ENCODE data around the gene ECHDC3. TPM values are rescaled to one million over a fixed set of nuclear protein-coding genes. Genes with fewer than 3 reads are reported as not detected.

The ECHDC3 gene
- total RNA-seq, 2 experiments from 2014 or later, result not detected

DNA sequence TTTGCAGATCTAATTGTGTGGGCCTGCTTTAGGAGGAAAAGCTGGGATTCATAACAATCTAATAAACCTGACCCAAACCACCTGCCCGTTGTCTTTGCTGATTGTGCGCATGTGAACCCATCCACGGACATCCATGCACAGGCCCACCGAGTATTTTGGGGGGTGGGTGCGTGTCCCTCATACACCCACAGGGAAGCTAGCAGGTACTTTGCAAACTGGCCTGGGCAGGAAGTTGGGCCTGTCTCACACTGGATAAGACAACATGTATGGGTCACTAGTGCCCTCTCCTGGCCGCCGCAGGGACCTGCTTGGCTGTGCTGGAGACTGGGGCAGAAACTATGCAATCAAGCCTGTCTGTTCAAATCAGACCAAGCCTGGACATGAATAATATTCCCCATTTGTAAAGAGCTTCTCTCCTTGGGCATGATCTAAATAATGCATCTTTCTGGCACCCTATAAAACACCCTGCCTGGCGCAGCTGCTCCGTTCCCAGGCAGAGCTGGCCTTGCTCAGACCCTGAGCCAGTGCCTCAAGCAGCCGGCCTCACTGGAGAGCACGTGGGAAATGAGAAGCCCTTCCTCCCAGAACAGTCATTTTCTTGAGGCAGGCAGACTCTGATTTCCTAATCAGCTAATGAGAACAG is 15.8 kb downstream of the ECHDC3 start:
- H3K9me3 ChIP-seq (ENCODE audit: low read length), result no peaks in the 10 kb centered on the region
- no peak overlapping the region for H3K4me2 ChIP-seq (ENCODE audit: low read length)
- H2AFZ ChIP-seq (ENCODE audit: low read length), result peak overlapping the region; percentile 82; the same call in 1 of the 2 replicates
- no peak overlapping the region for H3K27ac ChIP-seq (ENCODE audit: low read depth, low read length, poor library complexity, severe bottlenecking)
- peak; percentile 89 for DNase-seq (ENCODE audit: low spot score)
- TF ChIP-seq, protein P1, sequence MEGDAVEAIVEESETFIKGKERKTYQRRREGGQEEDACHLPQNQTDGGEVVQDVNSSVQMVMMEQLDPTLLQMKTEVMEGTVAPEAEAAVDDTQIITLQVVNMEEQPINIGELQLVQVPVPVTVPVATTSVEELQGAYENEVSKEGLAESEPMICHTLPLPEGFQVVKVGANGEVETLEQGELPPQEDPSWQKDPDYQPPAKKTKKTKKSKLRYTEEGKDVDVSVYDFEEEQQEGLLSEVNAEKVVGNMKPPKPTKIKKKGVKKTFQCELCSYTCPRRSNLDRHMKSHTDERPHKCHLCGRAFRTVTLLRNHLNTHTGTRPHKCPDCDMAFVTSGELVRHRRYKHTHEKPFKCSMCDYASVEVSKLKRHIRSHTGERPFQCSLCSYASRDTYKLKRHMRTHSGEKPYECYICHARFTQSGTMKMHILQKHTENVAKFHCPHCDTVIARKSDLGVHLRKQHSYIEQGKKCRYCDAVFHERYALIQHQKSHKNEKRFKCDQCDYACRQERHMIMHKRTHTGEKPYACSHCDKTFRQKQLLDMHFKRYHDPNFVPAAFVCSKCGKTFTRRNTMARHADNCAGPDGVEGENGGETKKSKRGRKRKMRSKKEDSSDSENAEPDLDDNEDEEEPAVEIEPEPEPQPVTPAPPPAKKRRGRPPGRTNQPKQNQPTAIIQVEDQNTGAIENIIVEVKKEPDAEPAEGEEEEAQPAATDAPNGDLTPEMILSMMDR (conservative IDR thresholded peaks at IDR 0.05; ENCODE audit: low read length), result peak; percentile 98
- TF ChIP-seq EZH2phosphoT487 (IDR thresholded peaks at IDR 0.05; ENCODE audit: borderline replicate concordance, low read depth, low read length), result no peak
- H3K9me2 ChIP-seq (ENCODE audit: insufficient read depth, low read length), result no peaks in the 10 kb centered on the region
- no peaks in the 10 kb centered on the region for H4K20me1 ChIP-seq (ENCODE audit: insufficient read depth, low read length)
- H3K4me1 ChIP-seq (ENCODE audit: insufficient read depth, low read length, poor library complexity, severe bottlenecking), result peaks cover 6% of the 10 kb centered on the region
- BruUV-seq (replicated peaks), result no TSS peak
- H3K79me2 ChIP-seq (ENCODE audit: insufficient read depth, low read depth, low read length), result no peaks in the 10 kb centered on the region
- no peak overlapping the region for H3K4me3 ChIP-seq (ENCODE audit: low read depth, low read length, poor library complexity, severe bottlenecking)
- ChIA-PET POLR2A (interaction anchor here (0.6 to 1.3 kb wide), 5 partner anchors 59 to 535 kb away, joined by 3 to 4 read pairs (median 3); no protein-coding TSS in a partner anchor), CTCF (ENCODE audit: unreplicated experiment) (interaction anchor here (0.5 to 1.6 kb wide), 4 partner anchors 240 to 546 kb away, joined by 3 to 7 read pairs (median 4); no protein-coding TSS in a partner anchor)
- intact Hi-C loops (cut with micrococcal nuclease; ENCODE audit: unreplicated experiment), result loop anchor here (1.0 to 2.0 kb wide), 4 partner anchors 243 to 333 kb away; no protein-coding TSS in a partner anchor
- no peaks in the 10 kb centered on the region for H3K36me3 ChIP-seq (ENCODE audit: insufficient read depth, low read length)

DNA sequence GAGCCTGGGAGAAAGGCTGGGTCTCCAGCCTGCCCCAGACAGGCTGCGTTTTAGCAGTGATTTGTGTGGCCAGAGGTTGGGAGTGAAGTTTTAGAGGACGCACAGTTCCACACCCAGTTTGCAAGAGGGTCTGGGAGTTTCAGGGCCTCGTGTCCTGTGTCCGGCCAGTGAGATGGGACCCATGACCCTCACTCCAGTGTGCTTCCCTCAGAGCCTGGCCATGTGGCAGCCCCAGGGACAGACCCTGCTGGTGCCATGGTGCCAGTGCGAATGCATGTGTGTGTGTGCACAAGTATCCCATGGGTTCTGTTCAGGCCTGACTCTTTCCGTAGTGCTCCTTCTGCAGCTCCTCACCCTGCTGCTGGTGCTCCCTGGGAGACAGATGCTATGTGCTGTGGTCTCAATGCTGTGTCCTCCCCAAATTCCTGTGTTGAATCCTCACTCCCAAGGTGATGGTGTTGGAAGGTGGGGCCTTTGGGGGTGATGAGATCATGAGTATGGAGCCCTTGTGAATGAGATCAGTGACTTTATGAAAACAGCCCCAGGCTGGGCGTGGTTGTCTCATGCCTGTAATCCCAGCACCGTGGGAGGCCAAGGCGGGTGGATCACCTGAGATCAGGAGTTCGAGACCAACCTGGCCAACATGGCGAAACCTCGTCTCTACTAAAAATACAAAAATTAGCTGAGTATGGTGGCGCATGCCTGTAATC is 16.5 kb downstream of the ECHDC3 start:
- no peak for TF ChIP-seq EZH2phosphoT487 (IDR thresholded peaks at IDR 0.05; ENCODE audit: borderline replicate concordance, low read depth, low read length)
- TF ChIP-seq, protein P1 (conservative IDR thresholded peaks at IDR 0.05; ENCODE audit: low read length), result no peak
- BruUV-seq (replicated peaks), result no TSS peak
- POLR2A ChIA-PET, result interaction anchor here (0.6 kb wide), 2 partner anchors 71 to 926 kb away, joined by 3 to 5 read pairs; no protein-coding TSS in a partner anchor

More for the DNA sequence above, 16.5 kb downstream of the ECHDC3 start:
- no peak overlapping the region for H3K4me3 ChIP-seq (ENCODE audit: low read depth, low read length, poor library complexity, severe bottlenecking)
- no peaks in the 10 kb centered on the region for H3K9me2 ChIP-seq (ENCODE audit: insufficient read depth, low read length)
- no peak for DNase-seq (ENCODE audit: low spot score)
- H2AFZ ChIP-seq (ENCODE audit: low read length), result no peak overlapping the region
- H3K4me1 ChIP-seq (ENCODE audit: insufficient read depth, low read length, poor library complexity, severe bottlenecking), result peaks cover 6% of the 10 kb centered on the region
- no peaks in the 10 kb centered on the region for H3K36me3 ChIP-seq (ENCODE audit: insufficient read depth, low read length)
- intact Hi-C loops (cut with micrococcal nuclease; ENCODE audit: unreplicated experiment), result loop anchor here (1.0 to 2.0 kb wide), 4 partner anchors 243 to 334 kb away; no protein-coding TSS in a partner anchor
- no peaks in the 10 kb centered on the region for H4K20me1 ChIP-seq (ENCODE audit: insufficient read depth, low read length)
- H3K79me2 ChIP-seq (ENCODE audit: insufficient read depth, low read depth, low read length), result no peaks in the 10 kb centered on the region
- H3K9me3 ChIP-seq (ENCODE audit: low read length), result no peaks in the 10 kb centered on the region
- H3K4me2 ChIP-seq (ENCODE audit: low read length), result no peak overlapping the region
- no peak overlapping the region for H3K27ac ChIP-seq (ENCODE audit: low read depth, low read length, poor library complexity, severe bottlenecking)
- CTCF ChIA-PET (ENCODE audit: unreplicated experiment), result interaction anchor here (0.5 to 1.6 kb wide), 3 partner anchors 244 to 547 kb away, joined by 3 to 7 read pairs (median 4); no protein-coding TSS in a partner anchor
